ENCODE results near the gene CDC42EP4.

DNA sequence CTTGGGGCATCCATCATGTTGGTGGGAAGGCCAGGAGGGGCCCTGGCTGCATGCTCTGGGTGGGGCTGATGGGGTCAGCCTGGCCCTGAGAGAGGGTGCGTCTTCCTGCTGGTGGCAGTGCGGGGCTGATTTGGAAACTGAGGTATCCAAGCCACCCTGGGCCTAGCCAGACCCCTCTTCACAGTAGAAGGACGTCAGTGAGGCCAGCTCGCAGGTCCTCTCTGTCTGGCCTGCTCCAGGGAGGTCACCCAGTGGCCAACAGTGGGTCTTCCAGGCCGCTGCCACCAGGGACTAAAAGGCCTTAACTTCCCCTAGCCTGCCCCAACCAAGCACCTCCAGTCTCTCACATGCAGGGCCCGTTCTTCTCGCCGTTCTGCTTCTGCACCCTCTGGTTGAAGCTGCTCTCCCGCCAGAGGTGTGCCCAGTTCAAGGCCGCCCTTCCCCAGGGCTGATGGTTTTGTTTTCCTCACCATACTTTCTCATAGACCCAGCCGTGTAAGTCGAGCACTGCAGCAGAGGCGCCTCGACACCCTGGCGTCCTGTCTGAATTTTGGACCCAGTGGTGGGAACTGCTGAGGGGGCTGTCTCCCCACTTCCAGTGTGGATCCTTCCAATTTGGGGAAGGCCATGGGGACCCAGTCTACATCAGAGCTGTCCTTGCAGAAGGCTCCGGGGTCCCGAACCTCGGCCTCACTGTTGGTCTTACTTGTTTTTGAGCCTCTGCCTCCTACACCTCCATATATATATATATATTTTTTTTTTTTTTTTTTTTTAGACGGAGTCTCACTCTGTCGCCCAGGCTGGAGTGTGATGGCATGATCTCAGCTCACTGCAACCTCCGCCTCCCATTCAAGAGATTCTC, 42.9 kb upstream of the CDC42EP4 start:
- TF ChIP-seq EZH2 (IDR thresholded peaks at IDR 0.05; ENCODE audit: borderline replicate concordance, low read depth, low read length, severe bottlenecking) = no peak
- TF ChIP-seq, protein P1, sequence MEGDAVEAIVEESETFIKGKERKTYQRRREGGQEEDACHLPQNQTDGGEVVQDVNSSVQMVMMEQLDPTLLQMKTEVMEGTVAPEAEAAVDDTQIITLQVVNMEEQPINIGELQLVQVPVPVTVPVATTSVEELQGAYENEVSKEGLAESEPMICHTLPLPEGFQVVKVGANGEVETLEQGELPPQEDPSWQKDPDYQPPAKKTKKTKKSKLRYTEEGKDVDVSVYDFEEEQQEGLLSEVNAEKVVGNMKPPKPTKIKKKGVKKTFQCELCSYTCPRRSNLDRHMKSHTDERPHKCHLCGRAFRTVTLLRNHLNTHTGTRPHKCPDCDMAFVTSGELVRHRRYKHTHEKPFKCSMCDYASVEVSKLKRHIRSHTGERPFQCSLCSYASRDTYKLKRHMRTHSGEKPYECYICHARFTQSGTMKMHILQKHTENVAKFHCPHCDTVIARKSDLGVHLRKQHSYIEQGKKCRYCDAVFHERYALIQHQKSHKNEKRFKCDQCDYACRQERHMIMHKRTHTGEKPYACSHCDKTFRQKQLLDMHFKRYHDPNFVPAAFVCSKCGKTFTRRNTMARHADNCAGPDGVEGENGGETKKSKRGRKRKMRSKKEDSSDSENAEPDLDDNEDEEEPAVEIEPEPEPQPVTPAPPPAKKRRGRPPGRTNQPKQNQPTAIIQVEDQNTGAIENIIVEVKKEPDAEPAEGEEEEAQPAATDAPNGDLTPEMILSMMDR (IDR thresholded peaks at IDR 0.05; ENCODE audit: borderline replicate concordance, extremely low read depth, low read length, poor library complexity, severe bottlenecking) = no peak

Measured in DND-41 (cell line).